Stimulated activated CD8-positive, alpha-beta memory T cell treated with anti-CD3 and anti-CD28 coated beads, Interleukin-7, amount 100 ng/mL, for 48 hours (primary cell): ENCODE measurements around the gene NADSYN1.
"Not testable (repeated sequence)": the region's sequence is repeated elsewhere in the genome, so short reads cannot be mapped to it uniquely, and the experiment has no call there.

Experiments
- DNase-seq, 2 donors: peaks; one replicate each; pipeline ENCODE4 v3.0.0-alpha.2; 2020; ENCODE audit warnings: low read depth in 1 of 2; ENCODE audit errors: extremely low read depth in 1 of 2

Gene NADSYN1

DNA sequence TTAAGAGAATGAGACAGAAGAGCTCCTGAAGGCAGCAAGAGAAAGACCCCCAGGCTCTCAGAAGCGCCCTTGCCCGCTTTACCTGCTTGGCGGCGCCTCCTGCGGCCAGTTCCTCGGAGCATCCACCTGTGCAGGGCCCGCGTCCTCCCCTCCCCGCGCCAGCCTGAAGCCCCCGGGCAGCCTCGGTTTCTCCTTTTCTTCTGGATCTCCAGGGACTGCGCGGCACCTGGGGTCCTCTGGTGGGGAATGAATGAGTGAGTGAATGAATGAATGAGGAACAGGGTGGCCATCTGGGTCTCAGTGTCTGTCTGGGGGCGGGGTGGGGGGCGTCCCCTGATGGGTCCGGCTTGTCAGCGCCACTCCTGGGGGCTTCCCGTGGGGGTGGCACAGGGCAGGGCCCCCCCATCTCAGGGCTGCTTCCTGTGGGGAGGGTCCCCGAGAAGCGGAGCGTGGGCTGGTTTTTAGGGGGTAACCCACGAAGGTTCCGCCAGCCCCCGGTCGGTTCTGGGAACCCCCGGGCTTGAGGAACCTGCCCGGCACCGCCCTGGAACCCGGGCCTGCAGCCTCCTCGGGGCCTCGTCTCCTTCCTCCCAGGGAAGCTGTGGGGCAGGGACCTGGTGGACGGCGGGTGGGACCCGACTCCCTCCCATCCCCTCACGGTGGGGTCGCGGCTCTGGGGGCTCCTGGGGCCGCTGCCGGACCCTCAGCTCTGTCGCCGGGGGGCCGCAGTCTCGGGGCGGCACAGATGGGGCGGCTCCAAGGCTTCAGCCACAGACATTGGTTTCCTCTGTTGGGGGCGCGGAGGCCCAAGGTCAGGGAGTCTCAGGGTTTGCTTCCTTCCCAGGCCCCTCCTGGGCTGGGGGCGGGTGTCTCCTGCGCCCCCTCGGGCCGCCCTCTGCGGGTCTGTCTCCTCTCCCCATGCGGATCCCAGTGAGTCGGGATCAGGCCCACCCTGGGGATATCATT is 65.8 kb downstream of the NADSYN1 start:
- DNase-seq: no peak

DNA sequence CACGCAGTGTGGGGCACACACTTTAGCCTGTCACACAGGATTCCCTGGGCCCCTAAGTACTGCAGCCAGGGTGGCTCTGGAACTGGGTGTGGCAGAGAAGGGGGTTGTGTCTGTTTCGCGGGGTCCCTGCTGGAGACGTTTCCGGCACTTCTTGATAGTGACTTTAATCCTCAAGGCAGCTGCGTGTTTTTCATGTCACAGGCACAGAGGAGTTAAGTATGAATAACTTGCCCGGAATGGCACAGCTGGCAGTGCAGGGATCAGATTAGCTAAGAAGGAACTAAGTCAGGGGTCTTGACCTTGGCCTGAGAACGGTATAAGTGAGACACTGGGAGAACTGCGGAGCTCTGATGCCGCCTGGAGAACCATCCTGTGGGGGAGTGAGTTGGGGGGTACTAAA is 66.5 kb downstream of the NADSYN1 start:
- no peak for DNase-seq

DNA sequence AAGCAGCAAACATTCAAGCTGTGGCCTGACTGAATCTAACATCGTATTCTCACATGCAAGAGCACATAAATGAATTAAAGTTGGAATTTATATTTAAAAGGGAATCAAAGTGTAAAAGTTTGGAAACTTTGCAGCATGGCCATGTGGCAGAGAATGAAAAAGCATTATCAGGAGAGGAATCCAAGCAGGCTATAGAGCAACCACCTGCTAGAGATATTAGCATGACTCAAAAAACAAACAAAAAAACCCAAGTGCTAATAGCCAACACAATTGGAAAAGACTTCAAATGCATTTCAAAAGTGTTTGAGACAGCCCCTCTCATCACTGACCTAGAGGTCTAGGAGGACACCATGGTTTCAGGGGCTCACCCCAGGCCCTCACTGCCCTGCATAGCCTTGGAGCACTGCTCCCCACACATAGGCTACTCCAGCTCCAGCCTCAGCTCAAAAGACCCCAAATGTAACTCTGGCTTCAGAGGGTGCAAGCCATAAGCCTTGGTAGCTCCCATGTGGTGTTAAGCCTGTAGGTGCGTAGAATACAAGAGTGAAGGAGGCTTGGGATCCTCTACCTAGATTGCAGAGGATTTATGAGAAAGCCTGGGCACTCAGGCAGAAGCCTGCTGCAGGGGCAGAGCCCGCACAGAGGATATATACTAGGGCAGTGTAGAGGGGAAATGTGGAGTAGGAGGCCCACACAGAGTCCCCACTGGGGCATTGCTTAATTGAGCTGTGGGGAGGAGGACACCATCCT is 72.4 kb downstream of the NADSYN1 start:
- DNase-seq: no peak

DNA sequence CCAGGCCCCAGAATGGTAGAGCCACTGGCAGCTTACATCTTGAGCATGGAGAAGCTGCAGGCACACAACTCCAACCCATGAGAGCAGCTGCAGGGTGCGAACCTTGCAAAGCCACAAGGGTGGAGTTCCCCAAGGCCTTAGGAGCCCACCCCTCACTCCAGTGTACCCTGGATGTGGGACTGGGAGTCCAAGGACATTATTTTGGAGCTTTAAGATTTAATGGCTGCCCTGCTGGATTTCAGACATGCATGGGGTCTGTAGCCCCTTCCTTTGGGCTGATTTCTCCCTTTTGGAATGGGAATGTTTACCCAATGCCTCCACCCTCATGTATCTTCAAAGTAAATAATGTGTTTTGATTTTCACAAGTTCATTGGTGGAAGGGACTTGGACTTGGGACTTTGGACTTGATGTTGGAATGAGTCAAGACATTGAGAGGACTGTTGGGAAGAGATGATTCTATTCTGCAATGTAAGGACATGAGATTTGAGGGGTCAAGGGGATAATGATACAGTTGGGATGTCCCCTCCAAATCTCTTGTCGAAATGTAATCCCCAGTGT is 73.0 kb downstream of the NADSYN1 start:
- no peak for DNase-seq

DNA sequence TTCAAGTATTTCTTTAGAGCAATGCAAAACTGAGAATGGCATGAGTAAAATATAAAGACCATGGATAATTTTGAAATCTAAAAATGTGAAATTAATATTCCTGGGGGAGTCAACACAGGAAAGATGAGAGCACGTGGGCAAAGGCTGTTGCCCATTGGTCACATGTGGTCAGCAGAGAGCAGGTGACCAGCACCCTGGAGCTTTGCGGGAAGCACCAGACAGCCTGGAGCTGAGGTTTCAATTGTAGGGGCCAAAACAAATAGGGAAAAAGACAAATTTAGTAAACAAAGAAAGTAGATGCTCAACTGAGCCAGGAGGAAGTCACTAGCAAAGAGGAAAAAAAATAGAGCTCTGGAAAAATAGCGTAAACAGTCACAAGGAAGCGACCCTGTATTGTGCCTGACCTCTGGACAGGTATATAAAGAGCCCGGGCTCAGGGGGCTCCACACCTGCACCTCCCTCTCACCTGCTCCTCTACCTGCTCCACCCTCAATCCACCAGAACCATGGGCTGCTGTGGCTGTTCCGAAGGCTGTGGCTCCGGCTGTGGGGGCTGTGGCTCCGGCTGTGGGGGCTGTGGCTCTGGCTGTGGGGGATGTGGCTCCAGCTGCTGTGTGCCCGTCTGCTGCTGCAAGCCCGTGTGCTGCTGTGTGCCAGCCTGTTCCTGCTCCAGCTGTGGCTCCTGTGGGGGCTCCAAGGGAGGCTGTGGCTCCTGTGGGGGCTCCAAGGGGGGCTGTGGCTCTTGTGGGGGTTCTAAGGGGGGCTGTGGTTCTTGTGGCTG is 74.0 kb downstream of the NADSYN1 start, which contains the start of gene KRTAP5-7:
KRTAP5-7 (plus strand) TSS at position 472 of the 780 bp plus-strand sequence; CDS start at position 506, 34 bp downstream.
- not testable (repeated sequence) for DNase-seq

DNA sequence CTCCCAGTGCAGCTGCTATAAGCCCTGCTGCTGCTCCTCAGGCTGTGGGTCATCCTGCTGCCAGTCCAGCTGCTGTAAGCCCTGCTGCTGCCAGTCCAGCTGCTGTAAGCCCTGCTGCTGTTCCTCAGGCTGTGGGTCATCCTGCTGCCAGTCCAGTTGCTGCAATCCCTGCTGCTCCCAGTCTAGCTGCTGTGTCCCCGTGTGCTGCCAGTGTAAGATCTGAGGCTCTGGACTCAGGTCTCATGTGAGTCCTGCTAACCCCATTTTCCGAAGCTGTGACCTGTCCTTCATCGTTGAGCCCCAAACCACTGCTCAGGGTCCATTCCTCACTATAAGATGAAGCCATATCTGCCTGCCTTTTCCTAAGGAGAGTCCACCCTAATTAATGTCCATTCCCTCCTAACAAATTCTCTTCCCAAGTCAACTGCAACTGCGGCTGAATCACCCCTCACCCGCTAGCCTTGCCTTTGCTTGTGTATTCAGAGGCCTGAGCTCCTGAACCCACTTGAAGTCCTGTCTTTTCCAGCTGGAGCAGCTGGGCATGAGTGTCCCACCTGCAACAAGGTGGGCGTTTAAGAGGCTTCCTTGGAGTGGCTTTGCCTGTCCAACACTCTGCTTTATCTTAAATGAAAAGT is 74.7 kb downstream of the NADSYN1 start:
- no peak for DNase-seq

DNA sequence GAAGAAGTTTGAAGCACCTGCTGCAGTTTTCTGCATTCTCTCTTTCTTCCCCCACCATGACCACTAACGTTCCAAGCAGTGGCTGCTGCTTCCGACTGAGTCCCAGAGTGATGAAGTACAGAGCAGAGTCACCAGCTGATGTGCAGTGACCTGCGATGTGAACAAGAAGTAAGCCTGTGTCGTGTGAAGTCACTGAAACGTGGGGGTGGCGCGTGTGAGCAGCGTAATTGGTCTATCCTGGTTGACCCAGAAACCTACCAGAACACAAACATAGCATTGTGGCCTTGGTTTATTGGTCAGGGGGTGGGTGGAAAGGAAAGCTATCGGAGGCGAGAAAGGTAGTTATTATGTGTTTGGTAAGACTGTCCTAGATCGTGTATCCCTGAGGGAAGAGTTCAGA is 77.6 kb downstream of the NADSYN1 start:
- no peak for DNase-seq

DNA sequence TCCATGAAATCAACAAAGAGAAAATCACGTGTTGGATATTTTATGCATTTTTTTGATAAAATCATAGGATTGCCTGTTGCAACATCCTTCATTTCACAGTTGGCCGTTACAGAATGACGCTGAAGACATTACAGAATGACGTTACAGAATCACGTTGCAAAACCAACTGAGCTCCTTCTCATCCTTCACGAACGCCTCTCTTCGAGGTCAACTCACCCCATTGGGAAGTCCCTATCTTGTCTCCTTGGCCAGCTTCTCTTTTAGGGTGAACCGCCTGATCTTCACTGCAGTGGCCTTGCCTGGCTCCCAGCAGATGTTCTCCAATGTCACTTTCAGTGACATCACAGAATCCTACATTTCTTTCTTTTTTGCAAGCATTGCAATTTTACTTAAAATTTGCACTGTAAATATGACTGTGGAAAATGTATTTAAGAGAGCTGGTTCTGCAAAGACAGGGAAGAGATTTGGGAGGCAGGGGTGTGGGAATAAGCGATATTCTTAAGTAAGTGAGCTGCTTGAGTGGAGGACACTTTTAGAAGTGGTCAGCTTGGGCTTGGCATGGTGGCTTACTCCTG is 79.1 kb downstream of the NADSYN1 start:
- no peak for DNase-seq

DNA sequence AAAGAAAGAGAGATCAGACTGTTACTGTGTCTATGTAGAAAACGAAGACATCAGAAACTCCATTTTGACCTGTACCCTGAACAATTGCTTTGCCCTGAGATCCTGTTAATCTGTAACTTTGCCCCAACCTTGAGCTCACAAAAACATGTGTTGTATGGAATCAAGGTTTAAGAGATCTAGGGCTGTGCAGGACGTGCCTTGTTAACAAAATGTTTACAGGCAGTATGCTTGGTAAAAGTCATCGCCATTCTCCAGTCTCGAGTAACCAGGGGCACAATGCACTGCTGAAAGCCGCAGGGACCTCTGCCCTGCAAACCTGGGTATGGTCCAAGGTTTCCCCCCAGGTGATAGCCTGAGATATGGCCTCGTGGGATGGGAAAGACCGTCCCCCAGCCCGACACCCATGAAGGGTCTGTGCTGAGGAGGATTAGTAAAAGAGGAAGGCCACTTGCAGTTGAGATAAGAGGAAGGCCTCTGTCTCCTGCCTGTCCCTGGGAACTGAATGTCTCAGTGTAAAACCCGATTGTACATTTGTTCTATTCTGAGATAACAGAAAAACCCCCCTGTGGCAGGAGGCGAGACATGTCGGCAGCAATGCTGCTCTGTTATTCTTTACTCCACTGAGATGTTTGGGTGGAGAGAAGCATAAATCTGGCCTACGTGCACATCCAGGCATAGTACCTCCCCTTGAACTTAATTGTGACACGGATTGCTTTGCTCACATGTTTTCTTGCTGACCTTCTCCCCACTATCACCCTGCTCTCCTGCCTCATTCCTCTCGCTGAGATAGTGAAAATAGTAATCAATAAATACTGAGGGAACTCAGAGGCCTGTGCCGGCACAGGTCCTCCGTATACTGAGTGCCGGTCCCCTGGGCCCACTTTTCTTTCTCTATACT is 82.0 kb downstream of the NADSYN1 start:
- DNase-seq: not testable (repeated sequence)

DNA sequence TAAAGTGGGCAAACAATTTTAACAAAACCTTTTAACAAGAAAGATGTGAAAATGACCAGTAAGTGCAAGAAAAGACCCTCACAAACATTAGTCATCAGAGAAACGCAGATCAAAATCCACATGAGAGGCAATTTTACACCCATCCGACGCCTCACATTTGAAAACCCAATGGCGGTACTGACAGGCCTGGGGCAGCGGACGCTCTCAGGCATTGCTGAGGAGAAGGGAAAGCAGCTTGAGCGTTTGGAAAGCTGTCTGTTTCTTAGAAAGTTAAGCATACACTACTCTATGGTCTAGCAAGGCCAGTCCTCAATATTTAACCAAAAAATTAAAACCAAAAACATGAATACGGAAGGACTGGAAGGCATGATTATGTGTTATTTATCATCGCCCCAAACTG is 82.8 kb downstream of the NADSYN1 start:
- DNase-seq: no peak

DNA sequence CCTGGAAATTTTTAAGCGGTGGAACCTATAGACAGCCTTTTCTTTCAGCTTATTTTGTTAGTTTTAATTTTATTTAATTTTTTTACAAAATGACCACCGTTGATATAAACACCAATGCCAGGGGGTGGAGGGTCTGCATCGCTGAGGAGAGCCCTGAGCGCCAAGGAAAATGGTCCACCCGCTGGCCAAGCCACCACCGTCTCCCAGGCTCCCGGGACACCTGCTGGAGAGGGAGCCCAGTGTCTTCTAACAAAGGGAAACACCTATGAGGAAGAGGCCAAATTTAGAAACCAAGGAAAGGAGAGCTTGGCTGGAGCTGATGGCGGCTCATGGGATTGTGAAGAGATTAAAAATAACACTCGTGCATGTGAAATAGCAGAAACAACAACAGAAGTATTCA is 84.5 kb downstream of the NADSYN1 start:
- no peak for DNase-seq

DNA sequence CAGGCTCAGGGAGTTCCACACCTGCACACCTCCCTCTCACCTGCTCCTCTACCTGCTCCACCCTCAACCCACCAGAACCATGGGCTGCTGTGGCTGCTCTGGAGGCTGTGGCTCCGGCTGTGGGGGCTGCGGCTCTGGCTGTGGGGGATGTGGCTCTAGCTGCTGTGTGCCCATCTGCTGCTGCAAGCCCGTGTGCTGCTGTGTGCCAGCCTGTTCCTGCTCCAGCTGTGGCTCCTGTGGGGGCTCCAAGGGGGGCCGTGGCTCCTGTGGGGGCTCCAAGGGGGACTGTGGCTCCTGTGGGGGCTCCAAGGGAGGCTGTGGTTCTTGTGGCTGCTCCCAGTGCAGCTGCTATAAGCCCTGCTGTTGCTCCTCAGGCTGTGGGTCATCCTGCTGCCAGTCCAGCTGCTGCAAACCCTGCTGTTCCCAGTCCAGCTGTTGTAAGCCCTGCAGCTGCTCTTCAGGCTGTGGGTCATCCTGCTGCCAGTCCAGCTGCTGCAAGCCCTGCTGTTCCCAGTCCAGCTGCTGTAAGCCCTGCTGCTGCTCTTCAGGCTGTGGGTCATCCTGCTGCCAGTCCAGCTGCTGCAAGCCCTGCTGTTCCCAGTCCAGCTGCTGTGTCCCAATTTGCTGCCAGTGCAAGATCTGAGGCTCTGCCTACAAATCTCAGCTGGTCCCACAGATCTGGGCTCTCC is 85.1 kb downstream of the NADSYN1 start, which contains the start of gene KRTAP5-8:
KRTAP5-8 (plus strand) TSS at position 49 of the 689 bp plus-strand sequence; CDS start at position 80, 31 bp downstream.
- not testable (repeated sequence) for DNase-seq

DNA sequence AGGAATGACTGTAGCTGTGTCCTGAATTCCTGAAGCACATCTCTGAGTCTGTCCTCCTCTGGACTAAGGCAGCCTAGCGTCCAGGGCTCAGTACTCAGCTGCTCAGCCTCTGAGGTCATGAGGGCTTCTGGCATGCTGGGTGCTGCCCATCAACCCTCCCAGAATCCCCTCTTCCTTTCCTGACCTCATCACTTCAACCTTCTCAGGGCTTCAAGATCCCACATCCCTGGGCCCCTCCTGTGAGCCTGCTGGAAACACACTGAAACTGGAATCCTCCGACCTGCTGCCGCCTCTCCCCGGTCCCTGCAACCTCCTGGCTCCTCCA is 85.6 kb downstream of the NADSYN1 start:
- DNase-seq: no peak

DNA sequence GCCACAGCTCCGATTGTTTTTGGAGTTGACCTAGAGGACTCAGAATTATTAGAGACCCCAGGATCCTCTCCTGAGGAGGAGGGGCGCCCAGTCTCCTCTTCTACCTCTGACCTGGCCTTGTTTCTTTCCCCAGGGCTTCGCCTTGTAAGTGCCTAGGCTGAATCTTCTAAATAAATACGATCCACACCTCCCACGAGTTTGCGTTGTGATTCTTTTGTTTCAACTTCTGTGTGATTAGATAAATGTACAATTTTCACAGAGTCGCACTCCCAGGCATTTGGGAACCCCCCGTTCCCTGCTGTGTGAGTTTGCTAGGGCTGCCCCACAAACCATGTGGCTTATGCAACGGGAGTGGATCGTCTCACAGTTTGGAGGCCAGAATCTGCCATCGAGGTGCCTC is 86.0 kb downstream of the NADSYN1 start:
- DNase-seq: no peak

DNA sequence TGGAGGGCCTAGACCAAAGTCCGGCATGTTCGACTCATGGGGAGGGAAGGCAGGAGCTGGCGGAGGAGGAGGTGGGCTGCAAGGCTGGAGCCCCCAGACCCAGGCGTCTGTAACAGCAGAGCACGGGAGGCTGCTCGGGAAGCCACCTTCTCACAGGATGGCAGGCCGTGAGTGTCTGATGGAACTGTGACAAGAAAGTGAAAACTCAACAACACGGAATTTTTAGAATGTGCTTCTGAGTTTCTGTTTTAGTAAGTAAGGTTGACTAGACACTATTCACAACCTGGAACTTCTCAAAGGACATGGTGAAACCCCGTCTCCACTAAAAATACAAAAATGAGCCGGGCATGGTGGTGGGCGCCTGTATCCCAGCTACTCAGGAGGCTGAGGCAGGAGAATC is 87.0 kb downstream of the NADSYN1 start:
- not testable (repeated sequence) for DNase-seq

DNA sequence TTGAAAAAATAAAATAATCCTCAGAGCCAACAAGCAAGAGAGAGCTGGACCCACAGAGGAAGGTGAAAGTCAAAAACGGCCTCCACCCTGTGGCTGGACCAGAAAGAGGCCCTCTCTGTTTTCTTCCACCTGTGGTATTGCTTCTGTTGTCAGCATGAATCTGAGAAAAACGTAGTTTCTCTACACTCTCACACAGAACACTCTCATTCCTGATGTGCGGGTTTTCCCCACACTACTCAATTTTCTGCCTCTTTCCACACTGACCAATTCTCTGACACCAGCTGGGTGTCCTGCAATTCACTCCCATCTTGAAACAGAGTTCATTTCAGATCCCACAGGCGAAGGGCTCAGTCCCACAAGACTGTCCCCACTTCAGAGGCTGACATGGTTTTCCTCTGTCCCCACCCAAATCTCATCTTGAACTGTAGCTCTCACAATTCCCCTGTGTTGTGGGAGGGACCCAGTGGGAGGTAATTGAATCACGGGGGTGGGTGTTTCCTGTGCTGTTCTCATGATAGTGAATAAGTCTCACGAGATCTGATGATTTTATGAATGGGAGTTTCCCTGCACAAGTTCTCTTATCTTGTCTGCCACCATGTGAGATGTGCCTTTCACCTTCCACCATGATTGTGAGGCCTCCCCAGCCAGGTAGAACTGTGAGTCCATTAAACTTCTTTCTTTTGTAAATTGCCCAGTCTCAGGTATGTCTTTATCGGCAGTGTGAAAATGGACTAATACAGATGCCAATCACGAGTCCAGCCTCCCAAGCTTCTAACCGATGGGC is 87.7 kb downstream of the NADSYN1 start:
- not testable (repeated sequence) for DNase-seq

DNA sequence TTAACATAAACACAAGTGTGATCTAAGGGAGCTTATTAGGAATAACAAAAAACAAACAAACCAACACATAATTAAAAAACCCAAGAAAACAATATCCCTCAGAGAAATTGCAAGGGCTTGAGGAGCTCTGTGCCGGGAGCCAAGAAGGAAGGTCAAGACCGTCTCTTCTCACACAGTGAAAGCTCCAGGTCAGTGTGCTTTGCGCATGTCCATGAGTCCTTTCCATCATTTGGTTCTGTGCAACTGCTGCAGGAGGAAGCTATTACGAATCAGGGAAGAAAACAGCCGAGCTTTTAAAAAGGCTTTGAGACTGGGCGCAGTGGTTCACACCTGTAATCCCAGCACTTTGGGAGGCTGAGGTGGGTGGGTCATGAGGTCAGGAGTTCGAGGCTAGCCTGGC is 89.4 kb downstream of the NADSYN1 start:
- DNase-seq: no peak
